Thyroid gland (tissue), 4 donors: ENCODE data around the gene CCDC188.

Experiments
- CTCF ChIP-seq, 6 experiments: fragments of 200-600 bp in 3 of 6; fragments of 450-650 bp in 3 of 6; sonication (generic) in 3 of 6; IDR thresholded peaks; one replicate each; pipeline ENCODE4 v1.5.1; 2016 to 2019; ENCODE audit warnings: antibody characterized with exemption in 6 of 6, mild to moderate bottlenecking in 2 of 6, inconsistent platforms in 1 of 6, moderate library complexity in 1 of 6
- POLR2A ChIP-seq, 2 donors: fragments of 450-650 bp; IDR thresholded peaks; one replicate each; pipeline ENCODE4 v1.6.1; 2017; ENCODE audit warnings: antibody characterized with exemption in 2 of 2, mild to moderate bottlenecking in 2 of 2, moderate library complexity in 1 of 2

- no peak for TF ChIP-seq POLR2A (IDR thresholded peaks at IDR 0.05)
- TF ChIP-seq CTCF (IDR thresholded peaks at IDR 0.05) = no peak
These were observed 8.2 kb upstream of the CCDC188 start for GRCh38 chr22:20159076-20159475.
